Gastroesophageal sphincter (tissue), 4 donors: ENCODE results near the gene VWA7. TPM values are rescaled to one million over a fixed set of nuclear protein-coding genes. Genes with fewer than 3 reads are reported as not detected.
"Not testable (repeated sequence)": the region's sequence is repeated elsewhere in the genome, so short reads cannot be mapped to it uniquely, and the experiment has no call there.

ENCODE experiments used
- ATAC-seq: fragments of 150-250 bp; one replicate; pipeline ENCODE4 v1.9.1; 2016; ENCODE audit warnings: mild to moderate bottlenecking, moderate library complexity
- H3K27ac ChIP-seq, 4 donors: fragments of 200-600 bp; sonication (generic) in 3 of 4; 1 replicate in 3 of 4; 2 replicates in 1 of 4; pipeline ENCODE4 v1.5.1; 2016 to 2019
- H3K27me3 ChIP-seq: fragments of 200-600 bp; sonication (generic); one replicate; pipeline ENCODE4 v1.5.1; 2019
- H3K36me3 ChIP-seq, 2 donors: fragments of 200-600 bp; sonication (generic); one replicate each; pipeline ENCODE4 v1.5.1; 2019; ENCODE audit warnings: control low read depth in 1 of 2
- H3K4me1 ChIP-seq, 3 donors: fragments of 200-600 bp; sonication (generic); 1 replicate in 2 of 3; 2 replicates in 1 of 3; pipeline ENCODE4 v1.5.1; 2016 to 2019; ENCODE audit warnings: control low read depth in 2 of 3
- H3K4me3 ChIP-seq, 2 donors: fragments of 200-600 bp; sonication (generic); one replicate each; pipeline ENCODE4 v1.5.1; 2019; ENCODE audit warnings: mild to moderate bottlenecking in 1 of 2, moderate library complexity in 1 of 2
- H3K9me3 ChIP-seq, 3 donors: fragments of 200-600 bp; sonication (generic); one replicate each; pipeline ENCODE4 v1.5.1; 2017 to 2019; ENCODE audit warnings: control low read depth in 2 of 3
- CTCF ChIP-seq, 4 experiments: fragments of 200-600 bp in 2 of 4; fragments of 450-650 bp in 2 of 4; sonication (generic) in 1 of 4; IDR thresholded peaks; one replicate each; pipeline ENCODE4 v1.5.1; 2017 to 2019; ENCODE audit warnings: antibody characterized with exemption in 4 of 4, mild to moderate bottlenecking in 2 of 4, moderate library complexity in 2 of 4
- EP300 ChIP-seq: sonication (generic); formaldehyde crosslinking; IDR thresholded peaks from one replicate; pipeline ENCODE4 v1.6.1; 2017; ENCODE audit warnings: antibody characterized with exemption, mild to moderate bottlenecking
- POLR2A ChIP-seq, 2 donors: fragments of 450-650 bp; IDR thresholded peaks; one replicate each; pipeline ENCODE4 v1.6.1; 2017; ENCODE audit warnings: antibody characterized with exemption in 2 of 2, mild to moderate bottlenecking in 2 of 2, moderate library complexity in 1 of 2
- POLR2AphosphoS5 ChIP-seq: sonication (generic); formaldehyde crosslinking; IDR thresholded peaks from one replicate; pipeline ENCODE4 v1.6.1; 2017; ENCODE audit warnings: antibody characterized with exemption
- WGBS, 2 donors: methylation state at CpG; one replicate each; pipeline ENCODE4 v1.1.5; 2018; ENCODE audit warnings: low coverage in 1 of 2; 5-methylcytosine and 5-hydroxymethylcytosine counted together
- total RNA-seq, 4 donors: library from RNA; depleted of rRNA; stranded (reverse); fragments of >200 nt; gene quantifications; one replicate each; pipeline ENCODE4 v1.1.0, GENCODE V29; 2016

VWA7 gene
- total RNA-seq, 4 donors from 2014 or later, result 0.12 to 0.54 (median 0.31) TPM

GRCh38 chr6:31822036-31822821, 45.1 kb upstream of the VWA7 start:
- peak; percentile 76 for ATAC-seq
- Histone ChIP-seq H3K36me3 (no peaks in the 10 kb centered on the region), H3K9me3 (no peaks in the 10 kb centered on the region), H3K27me3 (no peaks in the 10 kb centered on the region), H3K27ac (peak overlapping the region; percentile 91 to 99 (median 96)), H3K4me1 (peaks cover 0 to 84% (median 39%) of the 10 kb centered on the region in 3 donors), H3K4me3 (peak overlapping the region; percentile 58 to 61)
- 0 to 1% methylated on average over 9 to 19 of the region's 25 CpGs for WGBS, 2 donors
- TF ChIP-seq CTCF (IDR thresholded peaks at IDR 0.05), result no peak
- peak; percentile 94 for TF ChIP-seq POLR2AphosphoS5
- TF ChIP-seq EP300, result no peak
- TF ChIP-seq POLR2A (IDR thresholded peaks at IDR 0.05), result peak; percentile 50 to 58

GRCh38 chr6:31821301-31822035, 44.3 kb upstream of the VWA7 start:
- WGBS, 2 donors, result 2 to 5% methylated on average over 15 to 31 of the region's 39 CpGs
- peak overlapping the region; percentile 58 to 61 for H3K4me3 ChIP-seq
- H3K4me1 ChIP-seq, result peaks cover 0 to 81% (median 39%) of the 10 kb centered on the region in 3 donors
- peak overlapping the region; percentile 91 to 99 (median 96) for H3K27ac ChIP-seq
- TF ChIP-seq EP300 (no peak), POLR2A (IDR thresholded peaks at IDR 0.05) (peak in 1 of 2 donors; percentile 8), CTCF (IDR thresholded peaks at IDR 0.05) (no peak), POLR2AphosphoS5 (peak; percentile 20)
- peak; percentile 32 for ATAC-seq
- no peaks in the 10 kb centered on the region for H3K36me3 ChIP-seq
- no peaks in the 10 kb centered on the region for H3K27me3 ChIP-seq
- H3K9me3 ChIP-seq, result no peaks in the 10 kb centered on the region

GRCh38 chr6:31820399-31820798, 43.3 kb upstream of the VWA7 start:
- not testable (repeated sequence) for H3K27me3 ChIP-seq, H3K4me3 ChIP-seq, H3K36me3 ChIP-seq, H3K9me3 ChIP-seq, ATAC-seq
- Histone ChIP-seq H3K27ac (peak overlapping the region; percentile 91 to 99 (median 96)), H3K4me1 (peaks cover 0 to 70% (median 31%) of the 10 kb centered on the region in 3 donors)
- WGBS, 2 donors, result 72 to 88% methylated on average over 3 to 6 of the region's 10 CpGs

GRCh38 chr6:31819871-31820299, 42.8 kb upstream of the VWA7 start:
- no peak overlapping the region for H3K4me3 ChIP-seq
- TF ChIP-seq CTCF (IDR thresholded peaks at IDR 0.05) (no peak), POLR2A (IDR thresholded peaks at IDR 0.05) (no peak), EP300 (no peak), POLR2AphosphoS5 (no peak)
- H3K4me1 ChIP-seq, result peaks cover 0 to 65% (median 31%) of the 10 kb centered on the region in 3 donors
- no peak for ATAC-seq
- H3K9me3 ChIP-seq, result no peaks in the 10 kb centered on the region
- no peaks in the 10 kb centered on the region for H3K36me3 ChIP-seq
- peak overlapping the region; percentile 30 to 98 (median 89) for H3K27ac ChIP-seq
- H3K27me3 ChIP-seq, result no peaks in the 10 kb centered on the region

- H3K4me3 ChIP-seq, result peak overlapping the region; percentile 54 to 77
- not testable (repeated sequence) for H3K27me3 ChIP-seq, H3K36me3 ChIP-seq, ATAC-seq, H3K9me3 ChIP-seq
- peaks cover 3 to 59% (median 35%) of the 10 kb centered on the region in 3 donors for H3K4me1 ChIP-seq
- WGBS, 2 donors, result 27 to 35% methylated on average over 1 to 5 of the region's 8 CpGs
- H3K27ac ChIP-seq, result peak overlapping the region; percentile 29 to 98 (median 89)
Observed at GRCh38 chr6:31817929-31818511, 40.9 kb upstream of the VWA7 start.
